Common myeloid progenitor, CD34-positive (primary cell): ENCODE data around the gene PAX3.

ENCODE experiments used
- CTCF ChIA-PET: fragments of 350-600 bp; sonication (Branson Sonifier 250); formaldehyde crosslinking; loops from one replicate; lab custom pipeline; 2021; ENCODE audit warnings: antibody characterized with exemption; lab: Charles Lee
- POLR2A ChIA-PET: fragments of 350-600 bp; sonication (Branson Sonifier 250); formaldehyde crosslinking; loops from one replicate; lab custom pipeline; 2021; ENCODE audit warnings: antibody characterized with exemption; lab: Charles Lee
- DNase-seq, 3 donors: peaks; one replicate each; pipeline versions ENCODE4 v3.0.0 to v3.0.0-alpha.2; 2013
- H3K27ac ChIP-seq, 2 experiments: 1 replicate in 1 of 2; 2 replicates in 1 of 2; pipeline ENCODE4 v1.7.0; 2013; ENCODE audit warnings: inconsistent platforms in 2 of 2, low read length in 2 of 2, mild to moderate bottlenecking in 2 of 2, low read depth in 1 of 2, moderate library complexity in 1 of 2; ENCODE audit not compliant: severe bottlenecking in 2 of 2, insufficient read depth in 1 of 2, poor library complexity in 1 of 2
- H3K27me3 ChIP-seq, 5 experiments: replicated peaks in 2 of 5; 1 replicate in 3 of 5; 2 replicates in 2 of 5; pipeline versions ENCODE4 v1.6.1 to v1.7.0; 2013; ENCODE audit warnings: low read length in 4 of 5, mild to moderate bottlenecking in 2 of 5, moderate library complexity in 2 of 5, inconsistent platforms in 1 of 5; ENCODE audit not compliant: insufficient read depth in 5 of 5, control insufficient read depth in 4 of 5
- H3K36me3 ChIP-seq, 4 experiments: 1 replicate in 2 of 4; 2 replicates in 2 of 4; pipeline versions ENCODE4 v1.6.1 to v1.7.0; 2013; ENCODE audit warnings: low read length in 3 of 4, control low read depth in 1 of 4, mild to moderate bottlenecking in 1 of 4; ENCODE audit not compliant: control insufficient read depth in 4 of 4, insufficient read depth in 4 of 4
- H3K4me1 ChIP-seq, 4 experiments: 1 replicate in 3 of 4; 2 replicates in 1 of 4; pipeline versions ENCODE4 v1.6.1 to v1.7.1; 2013; ENCODE audit warnings: low read length in 3 of 4, mild to moderate bottlenecking in 3 of 4, control low read depth in 1 of 4, inconsistent platforms in 1 of 4, moderate library complexity in 1 of 4; ENCODE audit not compliant: control insufficient read depth in 4 of 4, insufficient read depth in 4 of 4; ENCODE audit errors: control extremely low read depth in 1 of 4
- H3K4me3 ChIP-seq, 7 experiments: 1 replicate in 4 of 7; 2 replicates in 3 of 7; pipeline versions ENCODE4 v1.5.1 to v1.7.0; 2013; ENCODE audit warnings: mild to moderate bottlenecking in 7 of 7, low read length in 6 of 7, moderate library complexity in 6 of 7, inconsistent platforms in 2 of 7, low read depth in 2 of 7, control low read depth in 1 of 7; ENCODE audit not compliant: insufficient read depth in 4 of 7, control insufficient read depth in 1 of 7; ENCODE audit errors: extremely low read depth in 1 of 7
- H3K9me3 ChIP-seq, 5 experiments: 1 replicate in 4 of 5; 2 replicates in 1 of 5; pipeline versions ENCODE4 v1.6.1 to v1.7.1; 2013; ENCODE audit warnings: low read length in 4 of 5, mild to moderate bottlenecking in 2 of 5, inconsistent platforms in 1 of 5, low read depth in 1 of 5, moderate library complexity in 1 of 5; ENCODE audit not compliant: control insufficient read depth in 4 of 5, insufficient read depth in 2 of 5; ENCODE audit errors: control extremely low read depth in 1 of 5
- WGBS: methylation state at CpG from one replicate; pipeline ENCODE4 v1.1.5; 2013; ENCODE audit not compliant: insufficient coverage; 5-methylcytosine and 5-hydroxymethylcytosine counted together

PAX3 gene

GRCh38 chr2:222304737-222305515 is 6.1 kb upstream of the PAX3 start:
- CTCF ChIA-PET, result interaction anchor here (1.0 to 1.9 kb wide), 3 partner anchors 9 to 16 kb away, joined by 3 to 6 read pairs (median 4); no protein-coding TSS in a partner anchor
- Histone ChIP-seq H3K36me3 (no peaks in the 10 kb centered on the region), H3K27ac (no peak overlapping the region), H3K4me1 (peaks cover 0 to 32% (median 25%) of the 10 kb centered on the region in 4 experiments), H3K4me3 (peak overlapping the region in 6 of 7 experiments; percentile 43 to 72 (median 58)), H3K27me3 (peaks cover 14 to 100% (median 87%) of the 10 kb centered on the region in 5 experiments), H3K9me3 (peaks cover 0 to 2% (median 0%) of the 10 kb centered on the region in 5 experiments)
- 3% methylated on average over 19 of the region's 39 CpGs for WGBS
- DNase-seq, result peak in 2 of 3 donors; percentile 62 to 65
- POLR2A ChIA-PET, result no interaction called here

GRCh38 chr2:222303828-222304736 is 5.3 kb upstream of the PAX3 start:
- no peak for DNase-seq
- Histone ChIP-seq H3K9me3 (peaks cover 0 to 2% (median 0%) of the 10 kb centered on the region in 5 experiments), H3K27ac (no peak overlapping the region), H3K4me1 (peaks cover 0 to 32% (median 25%) of the 10 kb centered on the region in 4 experiments), H3K4me3 (peak overlapping the region in 4 of 7 experiments; percentile 24 to 67 (median 50)), H3K27me3 (peaks cover 5 to 100% (median 87%) of the 10 kb centered on the region in 5 experiments), H3K36me3 (no peaks in the 10 kb centered on the region)
- ChIA-PET POLR2A (no interaction called here), CTCF (interaction anchor here (1.0 to 1.9 kb wide), 7 partner anchors 8 to 179 kb away, joined by 3 to 6 read pairs (median 3); no protein-coding TSS in a partner anchor)
- WGBS, result 10% methylated on average over 23 of the region's 38 CpGs

GRCh38 chr2:222303045-222303827 is 4.4 kb upstream of the PAX3 start:
- H3K36me3 ChIP-seq, result no peaks in the 10 kb centered on the region
- peaks cover 3 to 100% (median 89%) of the 10 kb centered on the region in 5 experiments for H3K27me3 ChIP-seq
- H3K9me3 ChIP-seq, result peaks cover 0 to 2% (median 0%) of the 10 kb centered on the region in 5 experiments
- no peak overlapping the region for H3K27ac ChIP-seq
- POLR2A ChIA-PET, result no interaction called here
- peaks cover 0 to 37% (median 30%) of the 10 kb centered on the region in 4 experiments for H3K4me1 ChIP-seq
- H3K4me3 ChIP-seq, result no peak overlapping the region
- no peak for DNase-seq
- WGBS, result 18% methylated on average over 17 of the region's 24 CpGs
- CTCF ChIA-PET, result interaction anchor here (1.1 to 2.1 kb wide), 7 partner anchors 9 to 179 kb away, joined by 3 to 7 read pairs (median 4); no protein-coding TSS in a partner anchor

- Histone ChIP-seq H3K27ac (no peak overlapping the region), H3K27me3 (peaks cover 2 to 100% (median 89%) of the 10 kb centered on the region in 5 experiments), H3K9me3 (peaks cover 0 to 2% (median 0%) of the 10 kb centered on the region in 5 experiments), H3K36me3 (no peaks in the 10 kb centered on the region), H3K4me1 (peaks cover 0 to 43% (median 33%) of the 10 kb centered on the region in 4 experiments), H3K4me3 (no peak overlapping the region)
- POLR2A ChIA-PET, result no interaction called here
- WGBS, result 6% methylated on average over 38 of the region's 39 CpGs
- CTCF ChIA-PET, result interaction anchor here (0.6 to 2.7 kb wide), 8 partner anchors 8 to 180 kb away, joined by 3 to 9 read pairs (median 4); no protein-coding TSS in a partner anchor
- no peak for DNase-seq
These were observed 3.6 kb upstream of the PAX3 start for GRCh38 chr2:222302178-222303018.

- no peak overlapping the region for H3K4me3 ChIP-seq
- peaks cover 0 to 100% (median 86%) of the 10 kb centered on the region in 5 experiments for H3K27me3 ChIP-seq
- DNase-seq, result no peak
- peaks cover 0 to 2% (median 0%) of the 10 kb centered on the region in 5 experiments for H3K9me3 ChIP-seq
- WGBS, result 6% methylated on average over 9 of the region's 16 CpGs
- POLR2A ChIA-PET, result no interaction called here
- H3K27ac ChIP-seq, result no peak overlapping the region
- H3K4me1 ChIP-seq, result peaks cover 0 to 48% (median 38%) of the 10 kb centered on the region in 4 experiments
- CTCF ChIA-PET, result interaction anchor here (0.6 to 2.7 kb wide), 6 partner anchors 9 to 310 kb away, joined by 3 to 9 read pairs (median 6); no protein-coding TSS in a partner anchor
- H3K36me3 ChIP-seq, result no peaks in the 10 kb centered on the region
These were observed 3.0 kb upstream of the PAX3 start for GRCh38 chr2:222301796-222302118.
